ENCODE results near the gene POP5.

GRCh38 chr12:120534203-120534702 is 46.9 kb downstream of the POP5 start, which contains the start of gene RNF10:
- TF ChIP-seq CTCF (IDR thresholded peaks at IDR 0.05) (peak in 2 of 6 experiments; percentile 1 to 18), POLR2A (IDR thresholded peaks at IDR 0.05) (peak in 3 of 4 donors; percentile 97 to 99 (median 97))
